Activated CD4-positive, CD25-positive, alpha-beta regulatory T cell treated with anti-CD3 and anti-CD28 coated beads, Interleukin-2, amount 50 U/mL, for 24 hours (primary cell): ENCODE data around the gene ABHD14A.
A peak's percentile ranks its signal among the peaks of the same experiment; 100 is the strongest.
"Not testable (repeated sequence)": the region's sequence is repeated elsewhere in the genome, so short reads cannot be mapped to it uniquely, and the experiment has no call there.

Source experiments
- ATAC-seq, 2 donors: fragments of 150-1000 bp; cut with Tn5 transposase; one replicate each; pipeline ENCODE4 v1.10.0; 2021; ENCODE audit warnings: mild to moderate bottlenecking in 1 of 2, moderate library complexity in 1 of 2

Gene ABHD14A

GRCh38 chr3:51974963-51975851 is at the start of gene ABHD14A:
Gene ABHD14A, plus strand, starts transcription at chr3:51975064. Its CDS starts 72 bp downstream, at chr3:51975136.
- peak; percentile 79 to 83 for ATAC-seq

- ATAC-seq, result no peak
Measured at GRCh38 chr3:51927061-51927977, 47.5 kb upstream of the ABHD14A start.

- no peak for ATAC-seq
Measured at GRCh38 chr3:51928438-51928837, 46.4 kb upstream of the ABHD14A start.

- not testable (repeated sequence) for ATAC-seq
Measured at GRCh38 chr3:51928981-51929380, 45.9 kb upstream of the ABHD14A start.

- no peak for ATAC-seq
Measured at GRCh38 chr3:51929420-51930003, 45.4 kb upstream of the ABHD14A start.

- no peak for ATAC-seq
Measured at GRCh38 chr3:51930439-51930838, 44.4 kb upstream of the ABHD14A start.

GRCh38 chr3:51931756-51932155 is 43.1 kb upstream of the ABHD14A start:
- ATAC-seq, result no peak

GRCh38 chr3:51932471-51933370 is 42.1 kb upstream of the ABHD14A start:
- ATAC-seq, result peak in 1 of 2 donors; percentile 9

- ATAC-seq, result peak in 1 of 2 donors; percentile 19
Measured at GRCh38 chr3:51933471-51934138, 41.3 kb upstream of the ABHD14A start.

- no peak for ATAC-seq
Measured at GRCh38 chr3:51934139-51934850, 40.6 kb upstream of the ABHD14A start.

- ATAC-seq, result no peak
Measured at GRCh38 chr3:51934991-51935885, 39.6 kb upstream of the ABHD14A start.

GRCh38 chr3:51935886-51936755 is 38.7 kb upstream of the ABHD14A start:
- ATAC-seq, result no peak

GRCh38 chr3:51937014-51937413 is 37.9 kb upstream of the ABHD14A start:
- no peak for ATAC-seq

GRCh38 chr3:51937611-51938450 is 37.0 kb upstream of the ABHD14A start:
- no peak for ATAC-seq

- no peak for ATAC-seq
Measured at GRCh38 chr3:51938780-51939425, 36.0 kb upstream of the ABHD14A start.

- ATAC-seq, result no peak
Measured at GRCh38 chr3:51940648-51941462, 34.0 kb upstream of the ABHD14A start.
